ENCODE results near the gene RRP9.
"Not testable (repeated sequence)": the region's sequence is repeated elsewhere in the genome, so short reads cannot be mapped to it uniquely, and the experiment has no call there.

Gene RRP9

DNA sequence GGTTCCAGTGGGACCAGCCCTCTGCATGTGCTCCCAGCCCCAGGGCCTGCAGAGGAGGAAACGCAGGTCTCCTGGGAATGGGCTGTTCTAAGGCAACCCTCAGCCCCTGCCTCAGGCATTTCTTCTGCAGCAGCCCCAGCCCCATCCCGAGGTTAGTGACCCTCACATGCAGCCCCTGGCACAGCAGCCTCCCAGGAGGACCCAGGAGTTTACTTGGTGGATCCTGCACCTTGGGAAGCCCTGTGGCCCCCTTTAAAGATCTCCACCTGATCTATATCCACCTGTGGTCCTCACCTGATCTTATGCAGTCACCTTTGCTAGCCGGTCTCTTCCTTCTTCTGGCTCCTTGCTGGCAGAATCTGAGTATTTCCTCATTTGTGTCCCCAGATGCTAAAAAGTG lies 12.7 kb downstream of the RRP9 start:
- H2AFZ ChIP-seq (ENCODE audit: low read length); DNase-seq (ENCODE audit: low spot score); H3K9me3 ChIP-seq (replicated peaks in 1 of 2; ENCODE audit: control insufficient read depth in 2 of 2, insufficient read depth in 1 of 2, low read depth in 1 of 2, low read length in 2 of 2); H2BK15ac ChIP-seq (ENCODE audit: low read length); H4K8ac ChIP-seq (ENCODE audit: low read depth, low read length); H3K27ac ChIP-seq (replicated peaks; ENCODE audit: low read length); H3K18ac ChIP-seq (ENCODE audit: low read length); H3K27me3 ChIP-seq (ENCODE audit: control insufficient read depth in 3 of 3, insufficient read depth in 3 of 3, low read depth in 1 of 3, low read length in 3 of 3); H3K79me1 ChIP-seq (ENCODE audit: low read depth, low read length); H3K4me2 ChIP-seq (ENCODE audit: insufficient read depth, low read length, poor library complexity, severe bottlenecking); H2BK120ac ChIP-seq (ENCODE audit: low read depth, low read length); H3K9ac ChIP-seq (ENCODE audit: low read depth, low read length, poor library complexity); H3K23ac ChIP-seq (ENCODE audit: low read depth, low read length, poor library complexity); H2AK5ac ChIP-seq (ENCODE audit: low read depth, low read length); H2BK12ac ChIP-seq (ENCODE audit: low read length); H3K4ac ChIP-seq (ENCODE audit: low read length); H2BK5ac ChIP-seq (ENCODE audit: low read length); H4K91ac ChIP-seq (ENCODE audit: low read depth, low read length, poor library complexity); H3K4me1 ChIP-seq (ENCODE audit: control insufficient read depth in 2 of 2, insufficient read depth in 1 of 2, low read depth in 1 of 2, low read length in 2 of 2); H3K14ac ChIP-seq (ENCODE audit: low read length); H3K4me3 ChIP-seq (ENCODE audit: low read length in 2 of 2): not testable (repeated sequence)
- peaks cover 19 to 25% of the 10 kb centered on the region in 2 donors for H3K36me3 ChIP-seq (replicated peaks in 1 of 2; ENCODE audit: control insufficient read depth in 2 of 2, insufficient read depth in 2 of 2, low read length in 2 of 2)
- WGBS, 2 donors (ENCODE audit: extremely low coverage in 2 of 2, insufficient read length in 2 of 2, insufficient replicate concordance in 1 of 2), result no CpG with 5 or more reads among the region's 3 CpGs

DNA sequence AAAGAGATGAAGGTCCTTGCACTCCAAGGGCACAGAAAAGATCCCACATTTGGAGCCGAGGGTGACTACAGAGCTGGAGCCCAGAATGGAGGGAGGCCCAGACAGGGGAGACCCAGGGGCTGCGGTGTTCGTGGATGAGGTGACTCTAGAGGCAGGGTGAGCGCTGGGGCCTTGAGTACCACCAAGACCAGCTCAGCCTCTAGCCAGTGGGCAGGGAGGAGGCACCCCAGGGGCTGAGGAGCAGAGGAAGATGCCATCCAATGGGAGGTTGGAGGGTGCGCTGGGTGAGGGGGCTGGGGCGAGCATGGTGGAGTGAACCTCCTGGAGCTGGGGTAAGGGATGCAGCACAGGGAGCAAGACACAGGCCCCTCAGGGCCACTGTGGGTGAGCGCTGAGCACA lies 13.3 kb downstream of the RRP9 start:
- no peak overlapping the region for H3K14ac ChIP-seq (ENCODE audit: low read length)
- no peak overlapping the region for H2BK12ac ChIP-seq (ENCODE audit: low read length)
- no peak overlapping the region for H2BK120ac ChIP-seq (ENCODE audit: low read depth, low read length)
- H3K36me3 ChIP-seq (replicated peaks in 1 of 2; ENCODE audit: control insufficient read depth in 2 of 2, insufficient read depth in 2 of 2, low read length in 2 of 2), result peaks cover 14 to 19% of the 10 kb centered on the region in 2 donors
- no peak overlapping the region for H3K4ac ChIP-seq (ENCODE audit: low read length)
- no peak overlapping the region for H2AK5ac ChIP-seq (ENCODE audit: low read depth, low read length)
- no peak overlapping the region for H2AFZ ChIP-seq (ENCODE audit: low read length)
- no peaks in the 10 kb centered on the region for H3K27me3 ChIP-seq (ENCODE audit: control insufficient read depth in 3 of 3, insufficient read depth in 3 of 3, low read depth in 1 of 3, low read length in 3 of 3)
- H3K79me1 ChIP-seq (ENCODE audit: low read depth, low read length), result peaks cover 3% of the 10 kb centered on the region
- H4K91ac ChIP-seq (ENCODE audit: low read depth, low read length, poor library complexity), result no peak overlapping the region
- no peak overlapping the region for H3K9ac ChIP-seq (ENCODE audit: low read depth, low read length, poor library complexity)
- H2BK5ac ChIP-seq (ENCODE audit: low read length), result no peak overlapping the region
- H2BK15ac ChIP-seq (ENCODE audit: low read length), result no peak overlapping the region
- no peak overlapping the region for H3K18ac ChIP-seq (ENCODE audit: low read length)
- no peak overlapping the region for H3K4me3 ChIP-seq (ENCODE audit: low read length in 2 of 2)
- H3K4me1 ChIP-seq (ENCODE audit: control insufficient read depth in 2 of 2, insufficient read depth in 1 of 2, low read depth in 1 of 2, low read length in 2 of 2), result no peaks in the 10 kb centered on the region
- DNase-seq (ENCODE audit: low spot score), result no peak
- no peak overlapping the region for H3K4me2 ChIP-seq (ENCODE audit: insufficient read depth, low read length, poor library complexity, severe bottlenecking)
- H3K23ac ChIP-seq (ENCODE audit: low read depth, low read length, poor library complexity), result no peak overlapping the region
- no peaks in the 10 kb centered on the region for H3K9me3 ChIP-seq (replicated peaks in 1 of 2; ENCODE audit: control insufficient read depth in 2 of 2, insufficient read depth in 1 of 2, low read depth in 1 of 2, low read length in 2 of 2)
- no CpG with 5 or more reads among the region's 7 CpGs for WGBS, 2 donors (ENCODE audit: extremely low coverage in 2 of 2, insufficient read length in 2 of 2, insufficient replicate concordance in 1 of 2)
- H3K27ac ChIP-seq (replicated peaks; ENCODE audit: low read length), result no peak overlapping the region
- no peak overlapping the region for H4K8ac ChIP-seq (ENCODE audit: low read depth, low read length)

DNA sequence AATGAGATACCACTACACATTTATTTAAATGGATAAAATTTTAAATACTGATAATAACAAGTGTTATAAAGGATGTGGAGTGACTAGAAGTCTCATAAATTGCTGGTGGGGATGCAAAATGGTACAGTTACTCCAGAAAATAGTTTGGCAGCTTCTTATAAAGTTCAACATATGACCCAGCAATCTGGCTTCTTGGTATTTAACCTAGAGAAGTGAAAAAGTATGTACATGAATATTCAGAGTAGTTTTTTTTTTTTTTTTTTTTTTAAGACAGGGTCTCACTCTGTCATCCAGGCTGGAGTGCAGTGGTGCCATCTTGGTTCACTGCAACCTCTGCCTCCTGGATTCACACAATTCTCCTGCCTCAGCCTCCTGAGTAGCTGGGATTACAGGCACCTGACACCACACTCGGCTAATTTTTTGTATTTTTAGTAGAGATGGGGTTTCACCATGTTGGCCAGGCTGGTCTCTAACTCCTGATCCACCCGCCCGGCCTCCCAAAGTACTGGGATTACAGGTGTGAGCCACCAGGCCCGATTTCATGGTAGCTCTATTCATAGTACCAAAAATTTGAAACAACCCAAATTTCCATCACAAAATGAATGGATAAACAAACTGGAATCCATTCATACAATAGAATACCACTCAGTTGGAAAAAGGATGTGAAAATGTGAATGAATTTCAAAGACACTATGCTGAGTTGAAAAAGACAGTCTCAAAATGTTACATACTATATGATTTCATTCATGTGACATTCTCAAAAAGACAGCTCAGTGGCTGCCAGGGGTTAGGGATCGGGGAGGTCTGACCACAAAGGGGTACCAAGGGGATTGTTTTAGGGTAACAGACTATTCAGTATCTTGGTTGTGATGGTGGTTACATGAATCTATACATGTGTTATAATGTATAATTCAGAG lies 14.4 kb downstream of the RRP9 start:
- Histone ChIP-seq H3K14ac (ENCODE audit: low read length) (no peak overlapping the region), H2BK12ac (ENCODE audit: low read length) (no peak overlapping the region), H4K91ac (ENCODE audit: low read depth, low read length, poor library complexity) (no peak overlapping the region), H3K4me1 (ENCODE audit: control insufficient read depth in 2 of 2, insufficient read depth in 1 of 2, low read depth in 1 of 2, low read length in 2 of 2) (no peaks in the 10 kb centered on the region), H3K18ac (ENCODE audit: low read length) (no peak overlapping the region), H2AFZ (ENCODE audit: low read length) (no peak overlapping the region), H2BK5ac (ENCODE audit: low read length) (no peak overlapping the region), H4K8ac (ENCODE audit: low read depth, low read length) (no peak overlapping the region), H2BK120ac (ENCODE audit: low read depth, low read length) (no peak overlapping the region), H2AK5ac (ENCODE audit: low read depth, low read length) (no peak overlapping the region), H3K79me1 (ENCODE audit: low read depth, low read length) (peaks cover 3% of the 10 kb centered on the region), H3K9me3 (replicated peaks in 1 of 2; ENCODE audit: control insufficient read depth in 2 of 2, insufficient read depth in 1 of 2, low read depth in 1 of 2, low read length in 2 of 2) (no peaks in the 10 kb centered on the region), H2BK15ac (ENCODE audit: low read length) (no peak overlapping the region), H3K23ac (ENCODE audit: low read depth, low read length, poor library complexity) (no peak overlapping the region), H3K4ac (ENCODE audit: low read length) (no peak overlapping the region), H3K36me3 (replicated peaks in 1 of 2; ENCODE audit: control insufficient read depth in 2 of 2, insufficient read depth in 2 of 2, low read length in 2 of 2) (peaks cover 6 to 9% of the 10 kb centered on the region in 2 donors), H3K4me2 (ENCODE audit: insufficient read depth, low read length, poor library complexity, severe bottlenecking) (no peak overlapping the region), H3K27me3 (ENCODE audit: control insufficient read depth in 3 of 3, insufficient read depth in 3 of 3, low read depth in 1 of 3, low read length in 3 of 3) (no peaks in the 10 kb centered on the region), H3K27ac (replicated peaks; ENCODE audit: low read length) (no peak overlapping the region), H3K4me3 (ENCODE audit: low read length in 2 of 2) (no peak overlapping the region), H3K9ac (ENCODE audit: low read depth, low read length, poor library complexity) (no peak overlapping the region)
- no peak for DNase-seq (ENCODE audit: low spot score)
- no CpG with 5 or more reads among the region's 5 CpGs for WGBS, 2 donors (ENCODE audit: extremely low coverage in 2 of 2, insufficient read length in 2 of 2, insufficient replicate concordance in 1 of 2)

DNA sequence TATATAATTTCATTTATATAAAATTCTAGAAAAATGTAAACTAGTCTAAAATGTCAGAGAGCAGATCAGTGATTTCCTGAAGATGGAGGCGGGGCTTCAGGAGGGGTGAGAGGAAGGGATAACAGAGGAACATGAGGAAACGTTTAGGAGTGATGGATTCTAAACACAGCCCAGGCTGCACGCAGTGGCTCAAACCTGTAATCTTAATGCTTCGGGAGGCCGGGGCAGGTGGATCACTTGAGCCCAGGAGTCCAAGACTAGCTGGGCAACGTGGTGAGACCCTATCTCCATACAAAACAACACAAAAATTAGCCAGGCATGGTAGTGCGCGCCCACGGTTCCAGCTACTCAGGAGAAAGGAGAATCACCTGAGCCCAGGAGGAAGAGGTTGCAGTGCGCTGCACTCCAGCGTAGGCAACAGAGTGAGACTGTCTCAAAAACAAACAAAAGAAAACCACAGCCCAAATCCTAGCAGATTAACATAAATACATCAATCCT lies 20.6 kb downstream of the RRP9 start:
- Histone ChIP-seq H3K36me3 (replicated peaks in 1 of 2; ENCODE audit: control insufficient read depth in 2 of 2, insufficient read depth in 2 of 2, low read length in 2 of 2) (no peaks in the 10 kb centered on the region), H3K9ac (ENCODE audit: low read depth, low read length, poor library complexity) (no peak overlapping the region), H2AK5ac (ENCODE audit: low read depth, low read length) (no peak overlapping the region), H3K18ac (ENCODE audit: low read length) (no peak overlapping the region), H3K27ac (replicated peaks; ENCODE audit: low read length) (no peak overlapping the region), H3K27me3 (ENCODE audit: control insufficient read depth in 3 of 3, insufficient read depth in 3 of 3, low read depth in 1 of 3, low read length in 3 of 3) (no peaks in the 10 kb centered on the region), H3K9me3 (replicated peaks in 1 of 2; ENCODE audit: control insufficient read depth in 2 of 2, insufficient read depth in 1 of 2, low read depth in 1 of 2, low read length in 2 of 2) (no peaks in the 10 kb centered on the region), H2BK12ac (ENCODE audit: low read length) (no peak overlapping the region), H4K8ac (ENCODE audit: low read depth, low read length) (no peak overlapping the region), H3K23ac (ENCODE audit: low read depth, low read length, poor library complexity) (no peak overlapping the region), H2BK5ac (ENCODE audit: low read length) (no peak overlapping the region), H3K4ac (ENCODE audit: low read length) (no peak overlapping the region), H3K4me1 (ENCODE audit: control insufficient read depth in 2 of 2, insufficient read depth in 1 of 2, low read depth in 1 of 2, low read length in 2 of 2) (no peaks in the 10 kb centered on the region), H2BK15ac (ENCODE audit: low read length) (no peak overlapping the region), H2AFZ (ENCODE audit: low read length) (no peak overlapping the region), H3K14ac (ENCODE audit: low read length) (no peak overlapping the region), H2BK120ac (ENCODE audit: low read depth, low read length) (no peak overlapping the region), H4K91ac (ENCODE audit: low read depth, low read length, poor library complexity) (no peak overlapping the region), H3K4me3 (ENCODE audit: low read length in 2 of 2) (no peak overlapping the region), H3K4me2 (ENCODE audit: insufficient read depth, low read length, poor library complexity, severe bottlenecking) (no peak overlapping the region), H3K79me1 (ENCODE audit: low read depth, low read length) (no peaks in the 10 kb centered on the region)
- no CpG with 5 or more reads among the region's 11 CpGs for WGBS, 2 donors (ENCODE audit: extremely low coverage in 2 of 2, insufficient read length in 2 of 2, insufficient replicate concordance in 1 of 2)
- DNase-seq (ENCODE audit: low spot score), result no peak

Measured in neuronal stem cell (in vitro differentiated cells).